Loucy (cell line): ENCODE results near the gene FAM107B.

Experiments used
- EZH2phosphoT487 ChIP-seq: fragments of 200-600 bp; IDR thresholded peaks from 2 replicates; pipeline ENCODE4 v1.6.1; 2018; ENCODE audit warnings: antibody characterized with exemption, mild to moderate bottlenecking, moderate library complexity, borderline replicate concordance
- TF ChIP-seq, protein P1 (sequence below): fragments of 200-600 bp; sonication (generic); conservative IDR thresholded peaks from 2 replicates; pipeline ENCODE4 v1.5.1; 2014; ENCODE audit warnings: mild to moderate bottlenecking, antibody characterized with exemption, low read length

DNA sequence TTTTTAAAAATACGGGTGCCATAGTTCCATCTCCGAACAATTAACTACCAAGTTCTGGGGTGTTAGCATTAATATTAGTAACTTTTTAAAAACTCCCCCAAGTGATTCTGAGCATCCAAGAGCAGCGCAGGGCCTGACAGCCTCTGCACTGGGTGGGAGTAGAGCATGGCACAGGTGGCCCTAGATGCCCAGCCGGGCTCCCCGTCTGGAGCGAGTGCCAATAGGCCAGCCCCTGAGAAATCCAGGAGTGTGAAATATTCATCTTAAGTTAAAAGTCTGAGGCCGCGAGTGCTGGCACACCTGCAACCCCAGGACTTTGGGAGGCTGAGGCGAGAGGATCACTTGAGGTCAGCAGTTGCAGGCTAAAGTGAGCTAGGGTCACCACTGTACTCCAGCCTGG, 16.2 kb downstream of the FAM107B start:
- TF ChIP-seq, protein P1, sequence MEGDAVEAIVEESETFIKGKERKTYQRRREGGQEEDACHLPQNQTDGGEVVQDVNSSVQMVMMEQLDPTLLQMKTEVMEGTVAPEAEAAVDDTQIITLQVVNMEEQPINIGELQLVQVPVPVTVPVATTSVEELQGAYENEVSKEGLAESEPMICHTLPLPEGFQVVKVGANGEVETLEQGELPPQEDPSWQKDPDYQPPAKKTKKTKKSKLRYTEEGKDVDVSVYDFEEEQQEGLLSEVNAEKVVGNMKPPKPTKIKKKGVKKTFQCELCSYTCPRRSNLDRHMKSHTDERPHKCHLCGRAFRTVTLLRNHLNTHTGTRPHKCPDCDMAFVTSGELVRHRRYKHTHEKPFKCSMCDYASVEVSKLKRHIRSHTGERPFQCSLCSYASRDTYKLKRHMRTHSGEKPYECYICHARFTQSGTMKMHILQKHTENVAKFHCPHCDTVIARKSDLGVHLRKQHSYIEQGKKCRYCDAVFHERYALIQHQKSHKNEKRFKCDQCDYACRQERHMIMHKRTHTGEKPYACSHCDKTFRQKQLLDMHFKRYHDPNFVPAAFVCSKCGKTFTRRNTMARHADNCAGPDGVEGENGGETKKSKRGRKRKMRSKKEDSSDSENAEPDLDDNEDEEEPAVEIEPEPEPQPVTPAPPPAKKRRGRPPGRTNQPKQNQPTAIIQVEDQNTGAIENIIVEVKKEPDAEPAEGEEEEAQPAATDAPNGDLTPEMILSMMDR: no peak
- no peak for TF ChIP-seq EZH2phosphoT487
